B cell (primary cell): ENCODE measurements around the gene SEMA3E.

Source experiments
- CTCF ChIP-seq: fragments of 200-600 bp; IDR thresholded peaks from one replicate; pipeline ENCODE4 v1.8.0; 2022; ENCODE audit warnings: antibody characterized with exemption, mild to moderate bottlenecking
- EZH2 ChIP-seq: IDR thresholded peaks from 2 replicates; pipeline ENCODE4 v1.6.1; 2012; ENCODE audit warnings: borderline replicate concordance, low read depth, mild to moderate bottlenecking, moderate library complexity, low read length; ENCODE audit not compliant: insufficient read depth, poor library complexity, severe bottlenecking

- no peak for TF ChIP-seq CTCF
- TF ChIP-seq EZH2 = no peak
Measured at GRCh38 chr7:83339907-83340306, 309.0 kb downstream of the SEMA3E start.
